Activated T-cell treated with anti-CD3 and anti-CD28 coated beads for 24 hours (primary cell): ENCODE measurements around the gene MTG1.
A peak's percentile ranks its signal among the peaks of the same experiment; 100 is the strongest.

Source experiments
- DNase-seq: peaks from one replicate; pipeline ENCODE4 v3.0.0-alpha.2; 2020; ENCODE audit warnings: low read depth

MTG1 gene, protein sequence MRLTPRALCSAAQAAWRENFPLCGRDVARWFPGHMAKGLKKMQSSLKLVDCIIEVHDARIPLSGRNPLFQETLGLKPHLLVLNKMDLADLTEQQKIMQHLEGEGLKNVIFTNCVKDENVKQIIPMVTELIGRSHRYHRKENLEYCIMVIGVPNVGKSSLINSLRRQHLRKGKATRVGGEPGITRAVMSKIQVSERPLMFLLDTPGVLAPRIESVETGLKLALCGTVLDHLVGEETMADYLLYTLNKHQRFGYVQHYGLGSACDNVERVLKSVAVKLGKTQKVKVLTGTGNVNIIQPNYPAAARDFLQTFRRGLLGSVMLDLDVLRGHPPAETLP

DNA sequence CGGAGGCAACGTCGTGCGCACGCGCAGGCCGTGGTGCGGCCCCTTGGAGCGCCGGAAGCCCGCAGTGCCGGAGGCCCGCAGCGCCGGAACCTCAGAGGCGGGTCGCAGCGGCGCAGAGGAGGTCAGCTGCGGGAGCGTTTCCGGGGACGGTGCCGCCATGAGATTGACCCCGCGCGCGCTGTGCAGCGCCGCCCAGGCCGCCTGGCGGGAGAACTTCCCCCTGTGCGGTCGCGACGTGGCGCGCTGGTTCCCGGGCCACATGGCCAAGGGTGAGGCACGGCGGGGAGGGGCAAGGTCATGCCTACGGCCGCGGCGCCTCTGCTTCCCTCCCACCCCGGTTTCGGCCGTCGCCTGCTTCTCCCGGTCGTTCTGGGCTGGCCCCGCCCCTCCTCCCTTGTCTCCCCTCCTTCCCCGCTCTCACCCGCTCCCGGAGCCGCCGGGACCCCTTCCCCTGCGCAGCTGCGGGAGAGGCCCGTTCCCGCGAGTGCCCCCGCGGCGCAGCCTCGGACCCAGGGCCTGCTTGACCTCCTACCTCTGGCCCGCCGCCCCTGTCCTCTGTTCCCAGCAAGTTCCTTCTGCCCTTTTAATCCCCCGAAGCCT, at the start of gene MTG1:
Gene MTG1, plus strand, starts transcription at position 94 of the 600 bp plus-strand sequence. Its CDS starts 64 bp downstream, at position 158.
- DNase-seq, result peak; percentile 93

DNA sequence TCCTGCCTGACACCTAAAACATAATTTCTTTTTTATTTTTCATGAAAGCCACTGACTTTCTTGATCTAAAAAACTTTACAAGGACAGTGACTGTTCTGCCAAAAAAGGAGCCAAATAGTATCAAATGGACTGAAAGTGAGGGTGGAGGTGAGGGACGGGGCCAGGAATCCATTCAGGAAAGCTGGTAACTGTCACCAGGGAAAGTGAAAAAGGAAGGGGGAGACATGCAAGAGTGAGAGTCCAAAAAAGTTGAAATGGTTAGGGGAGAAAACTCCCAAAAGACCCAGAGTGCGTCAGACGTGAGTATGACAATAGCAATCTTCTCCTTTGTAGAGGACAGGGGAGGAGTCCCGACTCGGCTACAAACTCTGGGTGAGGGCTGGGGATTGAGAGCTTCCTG, 49.7 kb upstream of the MTG1 start:
- no peak for DNase-seq

DNA sequence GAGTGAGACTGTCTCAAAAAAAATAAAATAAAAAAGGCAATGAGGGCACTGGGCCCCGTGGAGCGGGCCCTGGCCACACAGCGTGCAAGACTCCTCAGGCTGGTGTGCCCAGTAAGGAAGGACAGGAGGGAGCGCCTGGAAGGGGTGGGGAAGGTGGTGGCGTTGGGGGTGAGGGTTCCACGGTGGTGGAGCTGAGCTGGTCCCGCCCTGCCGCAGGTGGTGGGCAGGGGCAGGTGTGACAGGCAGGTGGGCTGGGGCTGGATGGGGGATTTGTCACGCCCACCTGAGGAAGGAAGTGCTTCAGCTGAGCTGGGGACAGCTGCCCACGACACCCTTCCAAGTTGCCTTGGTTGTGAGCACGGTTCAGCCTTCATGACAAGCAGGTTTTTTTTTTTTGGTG, 47.5 kb upstream of the MTG1 start:
- no peak for DNase-seq

DNA sequence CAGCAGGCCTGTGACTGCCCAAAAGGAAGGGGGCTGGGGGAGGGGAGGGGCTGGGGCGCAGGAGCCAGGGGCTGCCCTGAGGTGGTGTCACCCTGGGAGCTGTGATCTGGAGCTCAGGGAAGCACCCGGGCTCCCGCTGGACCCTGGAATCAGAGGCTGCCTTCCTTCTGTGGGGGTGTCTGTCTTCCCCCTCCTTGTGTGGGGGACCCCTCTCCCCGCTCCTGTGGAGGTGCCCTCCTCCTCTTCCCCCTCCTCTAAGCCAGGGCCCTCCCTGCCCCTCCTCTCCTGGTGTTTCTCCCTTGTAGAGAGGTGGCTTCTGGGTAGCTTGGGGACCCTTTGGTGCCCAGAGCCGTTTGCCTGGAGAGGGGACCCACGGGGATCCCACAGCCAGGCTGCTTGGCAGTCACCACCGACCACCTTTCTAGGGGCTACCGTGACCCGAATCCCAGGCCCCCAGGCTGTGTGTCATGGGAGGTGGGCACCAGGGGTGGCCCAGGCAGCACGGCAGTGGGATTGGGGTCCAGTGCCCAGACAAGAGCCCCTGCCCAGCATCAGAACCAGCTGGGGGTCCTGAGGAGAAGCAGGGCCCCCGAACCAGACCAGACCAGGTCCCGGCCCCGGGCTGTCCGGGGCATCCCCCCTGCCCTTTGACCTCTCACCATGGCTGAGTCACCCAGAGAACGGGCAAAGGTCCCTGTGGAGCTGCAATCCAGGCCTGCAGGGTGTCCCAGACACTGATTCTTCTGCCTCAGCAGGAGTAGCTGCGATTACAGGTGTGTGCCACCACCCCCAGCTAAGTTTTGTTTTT, 46.0 kb upstream of the MTG1 start:
- DNase-seq, result no peak

DNA sequence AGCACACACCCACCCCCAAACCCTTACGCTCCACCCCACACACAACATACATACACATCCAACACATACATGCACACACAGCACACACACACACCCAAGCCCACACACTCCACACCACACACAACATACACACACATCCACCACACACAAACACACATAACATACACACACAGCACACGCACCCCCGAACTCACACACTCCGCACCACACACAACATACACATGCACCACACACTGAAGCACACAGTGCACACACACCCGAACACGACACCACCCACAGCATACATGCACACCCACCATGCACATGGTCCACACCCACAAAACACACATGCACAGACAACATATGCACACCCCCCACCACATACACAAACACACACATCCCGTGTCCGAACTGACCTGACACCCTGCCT, 44.8 kb upstream of the MTG1 start:
- DNase-seq, result no peak

DNA sequence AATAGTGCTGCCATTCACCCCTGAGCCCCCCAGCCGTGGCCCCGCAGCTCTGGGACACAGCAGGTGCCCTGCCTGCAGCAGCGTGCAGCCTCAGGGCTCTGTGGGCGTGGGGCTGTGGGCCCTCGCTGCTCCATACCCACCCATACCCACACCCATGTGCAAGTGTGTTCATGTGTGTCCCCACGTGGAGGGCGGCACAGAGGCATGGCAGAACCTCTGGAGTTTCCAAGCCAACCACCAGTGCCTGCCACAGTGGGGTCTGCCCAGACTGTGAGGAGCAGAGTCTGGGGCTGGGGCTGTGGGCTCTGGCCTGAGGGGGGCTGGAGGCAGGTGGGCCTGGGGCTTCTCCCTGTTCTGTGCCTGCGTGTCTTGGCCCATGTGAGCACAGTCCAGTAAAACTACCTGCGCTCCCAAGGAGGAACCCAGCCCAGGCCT, 44.4 kb upstream of the MTG1 start:
- no peak for DNase-seq

DNA sequence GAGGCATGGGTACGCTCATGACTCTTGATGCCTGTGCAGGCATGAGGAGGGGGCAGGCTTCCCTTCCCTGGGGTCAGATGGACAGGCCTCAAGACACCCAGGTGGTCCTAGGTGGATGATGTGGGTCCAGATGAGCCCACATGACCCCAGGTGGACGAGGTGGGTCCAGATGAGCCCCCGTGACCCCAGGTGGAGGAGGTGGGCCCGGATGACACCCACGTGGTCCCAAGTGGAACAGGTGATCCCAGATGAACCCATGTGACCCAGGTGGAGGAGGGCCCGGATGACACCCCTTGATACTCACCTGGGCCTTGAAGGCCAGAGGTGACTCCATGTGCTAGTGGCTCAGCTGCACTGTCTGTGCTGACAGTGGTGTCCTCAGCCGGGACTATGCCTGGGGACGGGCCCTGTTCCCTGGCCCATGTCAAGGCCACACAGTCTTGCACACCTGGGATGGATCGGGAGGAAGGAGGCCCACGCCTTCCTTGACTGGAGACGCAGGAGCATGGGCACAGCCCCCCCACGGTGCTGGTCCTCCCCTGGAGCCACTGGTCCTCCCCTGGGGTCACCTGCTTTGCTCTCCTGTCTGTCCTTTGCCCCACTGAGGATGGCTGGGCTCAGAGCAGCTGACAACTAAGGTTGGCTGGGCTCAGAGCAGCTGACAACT, 43.5 kb upstream of the MTG1 start:
- DNase-seq, result no peak

DNA sequence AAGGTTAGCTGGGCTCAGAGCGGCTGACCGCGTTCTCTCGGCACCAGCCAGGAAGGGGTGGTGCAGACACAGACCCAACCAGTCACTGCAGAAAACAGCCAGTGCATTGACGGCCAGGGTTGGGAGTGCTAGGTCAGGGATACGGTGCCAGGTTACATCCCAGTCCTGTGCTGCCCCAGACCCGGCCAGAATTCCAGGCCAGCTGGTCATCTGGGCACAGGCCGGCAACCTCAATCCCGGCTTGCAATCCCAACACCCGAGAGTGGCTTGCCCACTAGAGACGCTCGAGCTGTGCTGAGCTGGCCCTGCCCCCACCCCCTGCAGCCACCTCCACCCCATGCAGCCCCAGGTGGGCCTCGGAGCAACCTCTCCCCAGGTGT, 43.0 kb upstream of the MTG1 start:
- DNase-seq, result no peak

DNA sequence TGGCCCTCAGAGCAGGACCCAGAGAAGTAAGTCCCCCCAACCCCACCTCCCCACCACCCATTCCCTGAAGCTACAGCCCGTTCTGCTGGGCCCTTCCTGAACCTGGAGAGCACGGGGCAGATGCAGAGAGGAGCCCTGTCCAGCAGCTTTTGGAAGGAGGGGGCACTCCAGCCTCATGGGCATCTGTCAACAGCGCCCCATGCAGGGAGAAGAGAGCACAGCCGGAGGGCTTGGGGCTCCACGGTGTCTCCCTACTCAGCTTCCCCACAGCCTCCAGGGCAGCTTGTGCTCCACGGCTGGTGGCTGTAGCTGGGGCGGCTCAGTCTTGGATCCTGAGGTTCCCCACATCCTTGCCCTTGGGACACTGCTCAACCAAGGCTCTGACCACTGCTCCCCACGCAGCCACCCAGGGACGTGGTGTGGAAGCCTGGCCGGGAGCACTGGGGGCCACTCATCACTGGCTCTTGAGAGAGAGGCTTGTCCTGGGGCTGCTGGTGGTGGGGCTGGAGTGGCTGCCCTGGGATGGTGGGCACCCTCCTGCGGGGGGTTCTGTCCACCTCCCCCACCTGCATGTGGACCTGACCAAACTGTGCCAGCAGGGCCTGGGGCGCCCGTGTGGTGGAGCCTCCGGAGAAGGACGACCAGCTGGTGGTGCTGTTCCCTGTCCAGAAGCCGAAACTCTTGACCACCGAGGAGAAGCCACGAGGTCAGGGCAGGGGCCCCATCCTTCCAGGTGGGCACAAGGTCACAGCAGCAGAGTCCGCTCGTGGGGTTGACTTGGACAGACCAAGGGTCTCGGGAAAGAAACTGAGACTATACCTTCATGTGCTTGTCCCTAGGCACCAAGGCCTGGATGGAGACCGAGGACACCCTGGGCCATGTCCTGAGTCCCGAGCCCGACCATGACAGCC, 42.3 kb upstream of the MTG1 start:
- no peak for DNase-seq

DNA sequence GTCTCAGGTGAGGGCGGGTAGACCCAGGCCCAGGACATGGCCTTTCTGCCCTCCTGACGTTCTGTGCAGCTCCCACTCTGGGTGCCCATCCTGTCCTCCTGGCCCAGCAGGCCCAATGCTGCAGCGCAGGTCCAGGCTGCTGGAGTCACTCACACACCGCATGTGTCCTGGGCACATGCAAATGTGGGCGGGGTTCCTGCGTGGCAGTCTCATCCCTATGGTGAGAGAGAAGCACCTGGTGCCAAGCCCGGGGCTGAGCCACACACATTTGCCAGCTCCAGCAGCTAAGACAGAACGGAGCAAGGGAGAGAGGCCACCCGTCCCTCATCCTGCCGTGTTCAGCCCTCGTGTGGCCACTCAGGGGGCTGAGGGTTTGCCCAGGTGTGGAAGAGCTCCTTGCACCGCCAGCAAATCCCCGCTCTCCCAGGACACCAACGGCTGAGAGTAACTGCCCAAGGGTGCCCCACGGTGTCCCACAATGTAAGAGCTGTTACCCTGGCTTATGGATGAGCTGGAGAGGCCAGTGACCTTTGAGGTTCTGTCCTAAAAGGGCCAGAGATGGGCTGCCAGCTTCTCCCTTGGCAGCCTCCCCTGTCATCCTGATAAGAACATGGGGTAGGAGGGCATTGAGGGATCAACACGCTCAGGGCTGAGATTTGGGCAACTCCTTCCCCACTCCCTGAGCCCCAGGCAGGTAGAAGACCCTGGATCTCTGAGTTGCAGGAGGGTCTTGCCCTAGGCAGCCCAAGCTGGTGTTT, 40.6 kb upstream of the MTG1 start:
- no peak for DNase-seq

DNA sequence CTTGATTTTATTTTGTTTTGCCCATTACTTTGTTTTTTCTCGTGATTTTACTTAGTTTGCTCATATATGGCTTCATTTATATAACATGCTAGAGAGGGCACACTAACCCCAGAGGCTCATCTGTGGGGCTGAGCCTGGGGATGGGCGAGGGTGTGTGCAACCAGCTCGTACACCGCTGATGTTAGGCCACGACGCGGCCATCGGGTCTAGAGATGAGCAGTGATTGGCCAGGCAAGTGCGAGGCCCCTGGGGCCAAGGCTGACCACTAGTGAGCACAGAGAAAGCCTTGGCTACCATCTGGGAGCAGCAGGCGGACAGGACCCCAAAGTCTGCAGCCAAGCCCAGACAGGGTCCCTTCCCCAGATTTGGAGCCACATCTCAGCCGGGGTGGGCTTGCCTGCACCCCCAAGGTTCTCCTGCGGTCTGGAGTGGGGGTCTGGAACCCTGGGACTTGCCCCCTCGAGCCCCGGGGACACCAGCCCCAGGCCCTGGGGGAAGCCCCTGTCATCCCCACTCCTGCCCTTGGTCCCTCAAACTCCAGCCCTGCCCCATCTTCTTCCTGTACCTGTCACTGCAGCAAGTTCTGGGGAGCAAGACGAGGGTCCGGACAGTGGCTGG, 39.9 kb upstream of the MTG1 start:
- DNase-seq, result no peak

DNA sequence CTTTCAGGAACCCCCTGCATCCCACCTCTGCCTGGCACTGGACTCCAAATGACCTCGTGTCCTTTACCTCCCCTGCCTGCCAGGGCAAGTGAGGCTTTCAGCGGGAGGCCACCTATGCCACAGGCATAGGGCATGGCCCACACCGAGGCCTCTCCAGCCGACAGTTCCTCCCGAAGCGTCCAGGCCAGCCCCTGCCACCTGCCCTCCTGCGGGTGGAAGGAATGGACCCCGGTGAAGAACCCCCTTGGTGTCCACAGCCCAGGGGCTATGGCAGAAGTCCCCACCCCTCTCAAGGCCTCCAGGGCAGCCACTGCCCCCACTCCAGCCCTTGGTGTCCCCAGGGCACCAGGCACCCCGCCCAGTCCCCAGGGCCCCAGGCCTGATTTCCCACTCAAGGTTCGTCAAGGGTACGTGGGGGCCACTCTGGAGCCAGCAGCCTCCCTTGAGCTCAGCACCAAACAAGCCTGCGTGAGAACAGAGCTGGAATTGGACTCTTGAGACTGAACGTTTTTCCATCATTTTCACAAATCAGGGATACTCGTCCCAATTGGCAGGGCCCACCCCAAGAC, 39.2 kb upstream of the MTG1 start:
- no peak for DNase-seq

DNA sequence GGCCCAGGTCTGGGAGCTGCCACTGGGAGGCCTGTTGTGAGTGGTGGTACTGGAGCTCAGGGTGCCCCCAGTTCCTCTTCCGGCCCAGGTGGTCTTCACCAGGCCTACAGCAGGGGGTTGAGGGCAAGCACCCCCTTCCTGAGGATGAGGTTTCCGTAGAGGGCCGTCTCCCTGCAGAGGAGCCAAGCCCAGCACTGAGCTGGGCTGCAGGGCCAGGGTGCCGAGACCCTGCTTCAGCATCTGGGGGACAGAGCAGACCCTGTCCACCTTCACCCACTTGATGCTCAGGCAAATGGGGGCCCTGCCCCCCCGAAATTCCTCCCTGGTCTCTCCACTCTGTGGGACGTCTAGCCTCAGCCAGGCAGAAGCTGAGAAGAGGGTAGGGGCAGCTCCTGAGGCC, 38.7 kb upstream of the MTG1 start:
- DNase-seq, result no peak

DNA sequence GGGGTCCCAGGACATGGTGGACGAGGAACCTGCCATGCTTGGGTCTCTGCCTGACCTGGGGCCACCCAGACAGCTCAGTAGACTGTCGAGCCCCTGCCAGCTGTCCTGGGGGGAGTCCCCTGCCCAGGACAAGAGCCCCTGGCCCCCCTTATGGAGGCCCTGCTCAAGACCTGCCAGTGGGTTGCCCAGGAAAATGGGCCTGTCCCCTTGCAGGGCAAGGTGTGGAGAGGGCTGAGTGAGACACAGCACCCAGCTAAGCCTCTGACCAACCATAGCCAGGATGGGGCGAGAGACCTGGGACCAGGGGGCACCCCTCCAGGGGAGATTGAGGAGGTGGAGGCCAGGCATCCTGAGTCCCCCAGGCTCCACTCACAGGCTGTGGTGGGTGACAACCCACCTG, 38.0 kb upstream of the MTG1 start:
- no peak for DNase-seq

DNA sequence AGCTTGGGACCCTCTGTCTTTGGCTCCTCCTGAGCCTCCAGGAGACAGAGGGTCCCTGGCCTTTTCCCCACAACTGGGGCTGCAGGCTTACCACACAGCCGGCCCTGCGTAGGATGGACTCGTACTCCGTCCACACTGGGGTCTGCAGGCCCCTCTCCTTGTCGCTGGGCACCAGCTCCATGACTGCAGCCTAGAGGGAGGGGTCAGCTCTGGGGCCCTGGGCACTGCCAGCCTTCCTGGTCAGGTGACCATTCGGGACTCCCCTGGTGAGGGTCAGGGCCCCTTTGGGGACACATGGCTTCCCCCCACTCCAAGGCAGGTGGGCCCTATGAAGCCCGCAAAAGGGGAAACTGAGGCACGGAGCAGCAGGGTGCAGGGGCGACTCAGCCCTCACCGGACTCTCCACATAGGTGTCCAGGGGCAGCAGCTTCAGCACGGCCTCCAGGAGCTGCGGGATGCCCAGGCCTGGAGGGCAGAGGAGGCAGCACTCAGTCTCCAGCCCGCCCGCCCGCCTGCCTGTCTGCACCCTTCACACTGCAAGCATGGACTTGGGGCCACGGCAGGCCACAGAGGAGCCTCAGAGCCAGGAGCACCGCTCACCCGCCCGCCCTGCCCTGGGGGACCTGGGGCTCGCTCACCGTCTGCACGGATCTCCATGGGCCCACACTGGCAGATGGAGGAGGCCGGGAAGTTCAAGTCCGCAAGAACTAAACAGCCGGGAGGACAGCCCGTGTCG, 37.2 kb upstream of the MTG1 start:
- DNase-seq, result no peak

DNA sequence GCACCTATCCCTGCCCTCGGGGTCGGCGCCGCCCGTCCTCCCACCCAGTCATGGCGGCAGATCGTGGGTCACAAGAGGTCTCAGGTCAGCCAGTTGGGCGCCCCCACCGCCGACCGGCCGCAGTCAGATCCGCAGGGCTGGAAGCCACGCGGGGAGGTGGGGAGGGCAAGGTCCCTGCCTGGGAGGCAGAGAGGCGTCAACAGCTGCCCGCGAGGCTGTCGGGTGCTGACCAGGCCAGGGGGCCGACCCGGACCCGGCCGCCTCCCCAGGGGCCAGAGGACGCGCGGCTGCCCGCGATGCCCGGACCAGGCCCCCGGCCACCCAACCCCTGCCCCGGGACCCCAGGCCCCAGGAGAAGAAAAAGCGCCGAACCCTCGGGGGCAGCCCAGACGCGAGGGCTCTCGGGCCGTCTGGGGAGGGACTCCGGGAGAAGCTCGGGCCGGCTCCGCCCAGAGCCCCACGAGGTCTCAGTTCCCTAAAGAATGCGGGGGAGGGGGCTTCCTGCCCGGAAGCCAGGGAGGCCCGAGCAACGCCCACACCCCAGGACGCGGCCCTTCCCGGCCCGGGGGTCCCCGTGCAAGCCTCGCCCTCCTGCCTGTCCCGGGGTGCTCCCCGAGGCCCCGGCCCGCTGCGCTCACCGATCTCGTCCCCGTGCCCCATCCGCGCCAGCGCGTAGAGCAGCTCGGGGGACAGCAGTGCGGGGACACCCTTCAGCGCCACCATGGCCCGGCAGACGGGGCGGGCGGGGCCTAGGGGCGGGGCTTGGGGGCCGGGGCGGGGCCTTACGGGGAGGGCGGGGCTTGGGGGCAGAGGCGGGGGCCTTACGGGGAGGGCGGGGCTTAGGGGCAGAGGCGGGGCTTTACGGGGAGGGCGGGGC, 36.4 kb upstream of the MTG1 start, which contains the start of gene FUOM:
Gene FUOM, minus strand, starts transcription at position 735 of the 877 bp plus-strand sequence. Its CDS starts 12 bp downstream, at position 723.
- DNase-seq, result peak; percentile 63

DNA sequence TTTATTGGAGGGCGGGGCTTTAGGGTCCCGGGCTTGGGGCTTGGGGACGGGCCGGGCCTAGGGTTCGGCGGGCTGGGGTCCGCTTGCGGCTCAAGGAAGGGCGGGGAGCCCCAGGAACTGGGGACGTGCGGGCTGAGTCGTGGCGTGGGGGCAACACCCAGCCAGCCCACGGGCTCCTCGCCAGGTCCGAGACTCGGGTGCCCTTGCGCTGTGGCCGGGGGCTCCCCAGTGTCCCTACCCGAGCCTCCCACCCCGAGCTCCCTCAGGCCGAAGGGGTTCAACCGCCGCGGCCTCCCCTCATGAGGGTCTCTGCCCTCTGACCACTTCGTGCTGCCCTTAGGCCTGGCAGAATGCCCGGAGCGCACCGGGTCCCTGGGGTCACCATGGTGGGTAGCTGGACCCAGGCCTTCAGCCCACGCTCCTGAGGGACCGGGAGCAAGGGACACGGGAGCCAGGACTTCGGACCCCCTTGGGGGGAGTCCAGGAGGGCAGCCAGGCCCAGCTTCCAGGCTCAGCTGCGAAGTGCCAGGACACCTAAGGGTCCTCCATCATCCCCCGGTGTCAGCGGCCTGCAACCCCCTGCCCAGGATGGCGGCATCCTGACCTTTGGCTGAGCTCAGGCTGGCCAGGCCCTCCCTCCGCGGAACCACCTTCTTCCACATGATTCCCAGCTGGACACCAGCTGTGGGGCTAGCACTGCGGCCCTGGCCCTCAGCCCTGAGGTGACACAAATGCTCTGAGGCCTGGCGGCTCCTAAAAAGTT, 35.6 kb upstream of the MTG1 start:
- no peak for DNase-seq
